ENCODE data around the gene GABRG3. TPM values are rescaled to one million over a fixed set of nuclear protein-coding genes. Genes with fewer than 3 reads are reported as not detected.

The GABRG3 gene
- total and polyA plus RNA-seq, 2 donors (not counting 3 experiments of a cell fraction or from before 2014, with no cell fraction given): not detected

GRCh38 chr15:27074179-27074578 lies 103.2 kb downstream of the GABRG3 start:
- Histone ChIP-seq H3K4me3 (replicated peaks in 1 of 3; ENCODE audit: insufficient read depth in 1 of 3, low read depth in 1 of 3, low read length in 3 of 3) (no peak overlapping the region), H3K27me3 (ENCODE audit: control insufficient read depth in 2 of 2, insufficient read depth in 2 of 2, low read length in 2 of 2) (no peaks in the 10 kb centered on the region), H3K4me2 (ENCODE audit: insufficient read depth, low read length) (no peak overlapping the region), H4K20me1 (replicated peaks; ENCODE audit: control insufficient read depth, extremely low read depth, insufficient read depth, low read length) (no peaks in the 10 kb centered on the region), H3K9me3 (replicated peaks; ENCODE audit: control insufficient read depth, insufficient read depth, low read length) (no peaks in the 10 kb centered on the region), H3K79me2 (ENCODE audit: control insufficient read depth, insufficient read depth, low read length) (no peaks in the 10 kb centered on the region), H3K9me1 (replicated peaks; ENCODE audit: control insufficient read depth, extremely low read depth, insufficient read depth, low read length) (no peaks in the 10 kb centered on the region), H3K27ac (ENCODE audit: insufficient read depth, low read depth, low read length) (no peak overlapping the region), H3K4me1 (ENCODE audit: control insufficient read depth, extremely low read depth, insufficient read depth, low read length) (no peaks in the 10 kb centered on the region), H3K9ac (replicated peaks; ENCODE audit: extremely low read depth, insufficient read depth, low read length) (no peak overlapping the region), H2AFZ (ENCODE audit: low read depth, low read length) (no peak overlapping the region), H3K36me3 (ENCODE audit: control insufficient read depth in 2 of 2, extremely low read depth in 1 of 2, insufficient read depth in 2 of 2, low read length in 2 of 2) (no peaks in the 10 kb centered on the region)
- intact Hi-C loops (cut with micrococcal nuclease): no loop called here
- POLR2A ChIA-PET: no interaction called here
- no peak for FAIRE-seq
- TF ChIP-seq POLR2A (IDR thresholded peaks at IDR 0.05; ENCODE audit: low read depth, low read length) (no peak), GATA2 (IDR thresholded peaks at IDR 0.05; ENCODE audit: insufficient read depth, insufficient read length, low read depth, low read length) (no peak), EZH2 (IDR thresholded peaks at IDR 0.05; ENCODE audit: borderline replicate concordance, low read depth, low read length, severe bottlenecking) (no peak), POLR2AphosphoS5 (IDR thresholded peaks at IDR 0.05; ENCODE audit: insufficient read depth, low read depth, low read length) (no peak), MYC (IDR thresholded peaks at IDR 0.05; ENCODE audit: low read depth, low read length) (no peak), FOS (IDR thresholded peaks at IDR 0.05; ENCODE audit: borderline replicate concordance, insufficient read depth, low read length) (no peak), CTCF (IDR thresholded peaks at IDR 0.05; ENCODE audit: extremely low read depth in 1 of 2, insufficient read depth in 1 of 2, low read depth in 1 of 2, low read length in 2 of 2) (no peak), JUN (IDR thresholded peaks at IDR 0.05; ENCODE audit: borderline replicate concordance, insufficient read depth, insufficient read length, low read depth) (no peak)
- TF ChIP-seq, protein P1, sequence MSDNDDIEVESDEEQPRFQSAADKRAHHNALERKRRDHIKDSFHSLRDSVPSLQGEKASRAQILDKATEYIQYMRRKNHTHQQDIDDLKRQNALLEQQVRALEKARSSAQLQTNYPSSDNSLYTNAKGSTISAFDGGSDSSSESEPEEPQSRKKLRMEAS (IDR thresholded peaks at IDR 0.05; ENCODE audit: insufficient read depth, insufficient read length): no peak
- BruUV-seq (replicated peaks): no TSS peak
- CTCF ChIA-PET: no interaction called here
- no peak for DNase-seq (ENCODE audit: low read depth, low spot score)
- dilution Hi-C loops (cut with MboI; ENCODE audit: extremely low pct_ligation_motif_present, low sequenced_read_pairs): no loop called here

Measured in endothelial cell of umbilical vein (primary cell).